ENCODE results near the gene NT5DC3. TPM values are rescaled to one million over a fixed set of nuclear protein-coding genes. Genes with fewer than 3 reads are reported as not detected.
A peak's percentile ranks its signal among the peaks of the same experiment; 100 is the strongest.

The NT5DC3 gene
- 10 to 100 TPM in 1 of 6 donors, 1 to 10 TPM in 5; 3.8 to 29.3 (median 7.3) TPM for total RNA-seq

GRCh38 chr12:103840876-103841689 is at the start of gene NT5DC3:
Gene NT5DC3, minus strand, starts transcription at chr12:103841234. Its CDS starts 78 bp downstream, at chr12:103841156.
- Histone ChIP-seq H3K27ac (peak within 1 kb of the TSS; percentile 31 to 85 (median 76)), H3K4me1 (peaks cover 8 to 25% (median 16%) of the 10 kb centered on the region in 4 donors), H3K4me3 (peak within 1 kb of the TSS; percentile 64 to 94 (median 90)), H3K9me3 (no peaks in the 10 kb centered on the region), H3K27me3 (no peaks in the 10 kb centered on the region), H3K36me3 (no peaks in the 10 kb centered on the region)
- WGBS, 2 donors = 0 to 2% methylated on average over 4 to 20 of the region's 86 CpGs
- ATAC-seq (ENCODE audit: low FRiP score in 2 of 2) = peak; percentile 97 to 98
- peak; percentile 84 to 97 for DNase-seq
- TF ChIP-seq POLR2AphosphoS5 (IDR thresholded peaks at IDR 0.05) (peak; percentile 65 to 81), POLR2A (IDR thresholded peaks at IDR 0.05) (peak in 3 of 4 donors; percentile 1 to 83 (median 30)), EP300 (IDR thresholded peaks at IDR 0.05) (no peak), CTCF (IDR thresholded peaks at IDR 0.05) (peak in 4 of 6 experiments; percentile 17 to 40 (median 31))

GRCh38 chr12:103887738-103888137 is 46.7 kb upstream of the NT5DC3 start:
- H3K4me3 ChIP-seq = no peak overlapping the region
- H3K4me1 ChIP-seq = no peaks in the 10 kb centered on the region
- TF ChIP-seq POLR2AphosphoS5 (IDR thresholded peaks at IDR 0.05) = no peak
- no peak for TF ChIP-seq POLR2A (IDR thresholded peaks at IDR 0.05)
- no peak for TF ChIP-seq CTCF (IDR thresholded peaks at IDR 0.05)
- no peak for TF ChIP-seq EP300 (IDR thresholded peaks at IDR 0.05)
- no peaks in the 10 kb centered on the region for H3K36me3 ChIP-seq
- H3K9me3 ChIP-seq = no peaks in the 10 kb centered on the region
- DNase-seq = no peak
- no peak overlapping the region for H3K27ac ChIP-seq
- WGBS, 2 donors = 57 to 93% methylated on average over 1 of the region's 1 CpG
- ATAC-seq (ENCODE audit: low FRiP score in 2 of 2) = no peak
- no peaks in the 10 kb centered on the region for H3K27me3 ChIP-seq

- WGBS, 2 donors = 40 to 91% methylated on average over 4 of the region's 4 CpGs
Measured at GRCh38 chr12:103886195-103886797, 45.3 kb upstream of the NT5DC3 start.

GRCh38 chr12:103884316-103884715 is 43.3 kb upstream of the NT5DC3 start:
- Histone ChIP-seq H3K27ac (no peak overlapping the region), H3K4me1 (no peaks in the 10 kb centered on the region), H3K27me3 (no peaks in the 10 kb centered on the region), H3K4me3 (no peak overlapping the region), H3K9me3 (no peaks in the 10 kb centered on the region), H3K36me3 (no peaks in the 10 kb centered on the region)
- DNase-seq (no peak), ATAC-seq (ENCODE audit: low FRiP score in 2 of 2) (no peak)
- TF ChIP-seq POLR2AphosphoS5 (IDR thresholded peaks at IDR 0.05) = no peak
- peak in 2 of 6 experiments; percentile 30 to 37 for TF ChIP-seq CTCF (IDR thresholded peaks at IDR 0.05)
- WGBS, 2 donors = 24 to 31% methylated on average over 4 of the region's 4 CpGs

More at GRCh38 chr12:103886195-103886797, 45.3 kb upstream of the NT5DC3 start:
- H3K4me1 ChIP-seq = no peaks in the 10 kb centered on the region
- no peaks in the 10 kb centered on the region for H3K9me3 ChIP-seq
- no peak overlapping the region for H3K27ac ChIP-seq
- no peaks in the 10 kb centered on the region for H3K36me3 ChIP-seq
- H3K27me3 ChIP-seq = no peaks in the 10 kb centered on the region
- ATAC-seq (ENCODE audit: low FRiP score in 2 of 2) (no peak), DNase-seq (no peak)
- H3K4me3 ChIP-seq = no peak overlapping the region
- no peak for TF ChIP-seq POLR2A (IDR thresholded peaks at IDR 0.05)
- TF ChIP-seq POLR2AphosphoS5 (IDR thresholded peaks at IDR 0.05) = no peak
- no peak for TF ChIP-seq CTCF (IDR thresholded peaks at IDR 0.05)
- no peak for TF ChIP-seq EP300 (IDR thresholded peaks at IDR 0.05)
